Esophagus squamous epithelium (tissue), 5 donors: ENCODE results near the gene GPR149. TPM values are rescaled to one million over a fixed set of nuclear protein-coding genes. Genes with fewer than 3 reads are reported as not detected.

Experiments used
- DNase-seq: peaks from one replicate; lab custom pipeline; 2025; lab: John Stamatoyannopoulos, UW
- H3K27ac ChIP-seq, 4 donors: fragments of 200-600 bp; sonication (generic); one replicate each; pipeline ENCODE4 v1.5.1; 2016 to 2019; ENCODE audit warnings: mild to moderate bottlenecking in 1 of 4
- H3K27me3 ChIP-seq, 4 donors: fragments of 200-600 bp; sonication (generic); 1 replicate in 3 of 4; 2 replicates in 1 of 4; pipeline versions ENCODE4 v1.5.1 to v1.6.0; 2017 to 2021; ENCODE audit warnings: antibody characterized with exemption in 1 of 4
- H3K36me3 ChIP-seq, 3 donors: fragments of 200-600 bp; sonication (generic); one replicate each; pipeline ENCODE4 v1.5.1; 2016 to 2019
- H3K4me1 ChIP-seq, 3 donors: fragments of 200-600 bp; sonication (generic); one replicate each; pipeline ENCODE4 v1.5.1; 2017 to 2019
- H3K4me3 ChIP-seq, 4 donors: fragments of 200-600 bp; sonication (generic); 1 replicate in 3 of 4; 2 replicates in 1 of 4; pipeline ENCODE4 v1.5.1; 2016 to 2019; ENCODE audit warnings: mild to moderate bottlenecking in 2 of 4, moderate library complexity in 1 of 4
- H3K9me3 ChIP-seq, 3 donors: fragments of 200-600 bp; sonication (generic); one replicate each; pipeline ENCODE4 v1.5.1; 2016 to 2019
- CTCF ChIP-seq, 6 experiments: fragments of 450-650 bp in 4 of 6; fragments of 200-600 bp in 2 of 6; sonication (generic) in 2 of 6; IDR thresholded peaks; one replicate each; pipeline ENCODE4 v1.5.1; 2016 to 2019; ENCODE audit warnings: antibody characterized with exemption in 6 of 6, mild to moderate bottlenecking in 4 of 6, moderate library complexity in 4 of 6
- POLR2A ChIP-seq, 4 donors: fragments of 450-650 bp; IDR thresholded peaks; one replicate each; pipeline ENCODE4 v1.6.1; 2017; ENCODE audit warnings: antibody characterized with exemption in 4 of 4, mild to moderate bottlenecking in 4 of 4, moderate library complexity in 3 of 4
- WGBS, 2 donors: methylation state at CpG; one replicate each; pipeline ENCODE4 v1.1.5; 2018; 5-methylcytosine and 5-hydroxymethylcytosine counted together
- intact Hi-C: fragments of 100-400 bp; cut with DNase I; formaldehyde crosslinking; loops from one replicate; pipeline ENCODE4 v1.15.0; 2022
- small RNA-seq, 4 donors: library from RNA; depleted of rRNA; stranded (forward); fragments of <200 nt; gene quantifications; one replicate each; pipeline ENCODE3, GENCODE V24; 2016
- total RNA-seq, 4 donors: library from RNA; depleted of rRNA; stranded (reverse); fragments of >200 nt; gene quantifications; one replicate each; pipeline ENCODE4 v1.1.0, GENCODE V29; 2016
- donor health status: DM: yes; HTN: yes; CAD: no.

Gene GPR149
- total RNA-seq, 4 donors from 2014 or later: not detected

GRCh38 chr3:154304936-154305335, 125.1 kb downstream of the GPR149 start:
- H3K36me3 ChIP-seq: peaks cover 13 to 99% (median 18%) of the 10 kb centered on the region in 3 donors
- H3K9me3 ChIP-seq: no peaks in the 10 kb centered on the region

GRCh38 chr3:154304116-154304786, 125.7 kb downstream of the GPR149 start:
- H3K36me3 ChIP-seq: peaks cover 13 to 99% (median 18%) of the 10 kb centered on the region in 3 donors

More at GRCh38 chr3:154304936-154305335, 125.1 kb downstream of the GPR149 start:
- Histone ChIP-seq H3K27me3 (no peaks in the 10 kb centered on the region), H3K4me1 (no peaks in the 10 kb centered on the region), H3K4me3 (no peak overlapping the region), H3K27ac (no peak overlapping the region)
- TF ChIP-seq CTCF (IDR thresholded peaks at IDR 0.05) (no peak), POLR2A (IDR thresholded peaks at IDR 0.05) (no peak)
- WGBS, 2 donors: 90 to 92% methylated on average over 3 of the region's 3 CpGs
- intact Hi-C loops: no loop called here
- no peak for DNase-seq

GRCh38 chr3:154301561-154301960, 128.4 kb downstream of the GPR149 start:
- Histone ChIP-seq H3K36me3 (peaks cover 13 to 100% (median 18%) of the 10 kb centered on the region in 3 donors), H3K4me1 (no peaks in the 10 kb centered on the region), H3K27me3 (no peaks in the 10 kb centered on the region), H3K27ac (no peak overlapping the region), H3K9me3 (no peaks in the 10 kb centered on the region), H3K4me3 (no peak overlapping the region)
- TF ChIP-seq POLR2A (IDR thresholded peaks at IDR 0.05): no peak
- no peak for TF ChIP-seq CTCF (IDR thresholded peaks at IDR 0.05)
- no peak for DNase-seq
- intact Hi-C loops: no loop called here
- 85 to 98% methylated on average over 3 of the region's 3 CpGs for WGBS, 2 donors

More at GRCh38 chr3:154304116-154304786, 125.7 kb downstream of the GPR149 start:
- intact Hi-C loops: no loop called here
- DNase-seq: no peak
- Histone ChIP-seq H3K4me1 (no peaks in the 10 kb centered on the region), H3K4me3 (no peak overlapping the region), H3K9me3 (no peaks in the 10 kb centered on the region), H3K27me3 (no peaks in the 10 kb centered on the region), H3K27ac (no peak overlapping the region)
- TF ChIP-seq CTCF (IDR thresholded peaks at IDR 0.05) (no peak), POLR2A (IDR thresholded peaks at IDR 0.05) (no peak)

GRCh38 chr3:154294016-154294415, 136.0 kb downstream of the GPR149 start:
- no peaks in the 10 kb centered on the region for H3K4me1 ChIP-seq
- TF ChIP-seq CTCF (IDR thresholded peaks at IDR 0.05) (no peak), POLR2A (IDR thresholded peaks at IDR 0.05) (no peak)
- WGBS, 2 donors: 92 to 97% methylated on average over 2 of the region's 2 CpGs
- no peak overlapping the region for H3K4me3 ChIP-seq
- H3K27ac ChIP-seq: no peak overlapping the region
- intact Hi-C loops: no loop called here
- no peaks in the 10 kb centered on the region for H3K9me3 ChIP-seq
- H3K27me3 ChIP-seq: no peaks in the 10 kb centered on the region
- H3K36me3 ChIP-seq: peaks cover 0 to 98% (median 4%) of the 10 kb centered on the region in 3 donors
- DNase-seq: no peak

- no peak overlapping the region for H3K4me3 ChIP-seq
- H3K27me3 ChIP-seq: no peaks in the 10 kb centered on the region
- intact Hi-C loops: no loop called here
- H3K27ac ChIP-seq: no peak overlapping the region
- H3K9me3 ChIP-seq: no peaks in the 10 kb centered on the region
- WGBS, 2 donors: 96 to 100% methylated on average over 5 of the region's 5 CpGs
- DNase-seq: no peak
- TF ChIP-seq POLR2A (IDR thresholded peaks at IDR 0.05): no peak
- no peak for TF ChIP-seq CTCF (IDR thresholded peaks at IDR 0.05)
- H3K36me3 ChIP-seq: peaks cover 0 to 93% (median 4%) of the 10 kb centered on the region in 3 donors
- H3K4me1 ChIP-seq: no peaks in the 10 kb centered on the region
These were observed 139.8 kb downstream of the GPR149 start for GRCh38 chr3:154290187-154290586.

Small RNA genes lying within 50 kb of the gene (small RNA-seq; reads per million reads assigned to genes)
- 0 to 0.27 (median 0) reads per million in 4 donors for gene RF01210

Other genes starting within 250 kb of the GPR149 start
- gene DHX36, start 105.7 kb downstream of the GPR149 start, total RNA-seq: 10 to 100 TPM; 16.5 to 59.1 (median 39.7) TPM